GM12878 (cell line): ENCODE measurements around the gene COL15A1. TPM values are rescaled to one million over a fixed set of nuclear protein-coding genes. Genes with fewer than 3 reads are reported as not detected.

Experiments
- ATAC-seq: fragments of 200-7000 bp; cut with Tn5 transposase; 3 replicates; pipeline ENCODE4 v1.9.1; 2020; ENCODE audit warnings: mild to moderate bottlenecking, moderate library complexity
- BruUV-seq: library from RNA; stranded (reverse); fragments of 400-500 nt; replicated peaks from 2 replicates; lab custom pipeline; 2021; lab: Mats Ljungman, UMichigan
- CTCF ChIA-PET: fragments of 300-600 bp; sonication (Branson Sonifier 250); formaldehyde crosslinking; extraction: SDS; loops from one replicate; lab custom pipeline; 2021; ENCODE audit warnings: inconsistent platforms; lab: Yijun Ruan, JAX
- POLR2A ChIA-PET: fragments of 350-600 bp; formaldehyde crosslinking; extraction: SDS; loops from one replicate; lab custom pipeline; 2021; ENCODE audit warnings: inconsistent platforms; lab: Charles Lee
- RAD21 ChIA-PET: fragments of 300-600 bp; sonication (Branson Sonifier 250); formaldehyde crosslinking; loops from one replicate; lab custom pipeline; 2023; ENCODE audit warnings: antibody characterized with exemption; ENCODE audit not compliant: unreplicated experiment; lab: Charles Lee
- SMC1A ChIA-PET: fragments of 300-600 bp; sonication (Branson Sonifier 250); formaldehyde crosslinking; loops from one replicate; lab custom pipeline; 2023; ENCODE audit not compliant: unreplicated experiment, uncharacterized antibody; lab: Charles Lee
- DNase-seq: peaks from one replicate; pipeline ENCODE4 v3.0.0-alpha.2; 2011; ENCODE audit warnings: low read depth, low spot score
- FAIRE-seq: peaks from 3 replicates; lab custom pipeline; 2011; peaks lifted over from hg19 to GRCh38; lab: Jason Lieb, UNC
- H2AFZ ChIP-seq: 2 replicates; pipeline ENCODE4 v1.6.0; 2011; ENCODE audit warnings: low read depth, low read length, control low read depth; ENCODE audit not compliant: control insufficient read depth
- H3K27ac ChIP-seq: 2 replicates; pipeline ENCODE4 v1.5.1; 2011; ENCODE audit warnings: control low read depth; ENCODE audit not compliant: control insufficient read depth, insufficient read depth
- H3K27me3 ChIP-seq, 2 experiments: replicated peaks in 1 of 2; 2 replicates each; pipeline versions ENCODE4 v1.6.0 to v1.6.1; 2011; ENCODE audit warnings: low read length in 1 of 2; ENCODE audit not compliant: control insufficient read depth in 2 of 2, insufficient read depth in 2 of 2
- H3K36me3 ChIP-seq, 2 experiments: 2 replicates each; pipeline ENCODE4 v1.5.1; 2011; ENCODE audit warnings: low read length in 1 of 2; ENCODE audit not compliant: control insufficient read depth in 2 of 2, insufficient read depth in 2 of 2
- H3K4me1 ChIP-seq: 2 replicates; pipeline ENCODE4 v1.6.1; 2011; ENCODE audit warnings: mild to moderate bottlenecking, low read length, moderate library complexity, mixed read lengths; ENCODE audit not compliant: control insufficient read depth, insufficient read depth
- H3K4me2 ChIP-seq: 2 replicates; pipeline ENCODE4 v1.6.0; 2011; ENCODE audit warnings: control low read depth; ENCODE audit not compliant: control insufficient read depth, insufficient read depth
- H3K4me3 ChIP-seq: fragments of 200-600 bp; sonication (generic); 2 replicates; pipeline ENCODE4 v1.5.1; 2016
- H3K79me2 ChIP-seq: 2 replicates; pipeline ENCODE4 v1.6.0; 2011; ENCODE audit warnings: low read length; ENCODE audit not compliant: control insufficient read depth, insufficient read depth
- H3K9ac ChIP-seq: 2 replicates; pipeline ENCODE4 v1.8.0; 2011; ENCODE audit warnings: low read length, control low read depth, mixed read lengths; ENCODE audit not compliant: control insufficient read depth, insufficient read depth
- H3K9me3 ChIP-seq: replicated peaks from 3 replicates; pipeline ENCODE4 v1.5.1; 2011; ENCODE audit warnings: mild to moderate bottlenecking, low read length; ENCODE audit not compliant: control insufficient read depth, insufficient read depth
- H4K20me1 ChIP-seq: 2 replicates; pipeline ENCODE4 v1.6.0; 2011; ENCODE audit not compliant: control insufficient read depth, insufficient read depth
- CBX3 ChIP-seq: fragments of 200-600 bp; sonication (generic); IDR thresholded peaks from 2 replicates; pipeline ENCODE4 v1.6.1; 2016; ENCODE audit warnings: low read depth, borderline replicate concordance
- CBX5 ChIP-seq: sonication (generic); IDR thresholded peaks from 2 replicates; pipeline ENCODE4 v1.6.1; 2016; ENCODE audit warnings: low read depth, moderate library complexity, mild to moderate bottlenecking, inconsistent platforms
- IKZF1 ChIP-seq: fragments of 450-650 bp; conservative IDR thresholded peaks from 2 replicates; pipeline ENCODE4 v1.6.1; 2017; ENCODE audit warnings: antibody characterized with exemption, mild to moderate bottlenecking
- JUNB ChIP-seq: IDR thresholded peaks from 2 replicates; pipeline ENCODE4 v1.6.1; 2016; ENCODE audit warnings: antibody characterized with exemption, mild to moderate bottlenecking
- NR2C2 ChIP-seq: IDR thresholded peaks from 2 replicates; pipeline ENCODE4 v1.6.1; 2011; ENCODE audit warnings: borderline replicate concordance, low read depth; ENCODE audit not compliant: control insufficient read depth, insufficient read length
- NR2F1 ChIP-seq: fragments of 450-650 bp; conservative IDR thresholded peaks from 2 replicates; pipeline ENCODE4 v1.6.1; 2017; ENCODE audit warnings: mild to moderate bottlenecking
- RAD21 ChIP-seq: IDR thresholded peaks from 2 replicates; pipeline ENCODE4 v1.6.1; 2011; ENCODE audit warnings: mild to moderate bottlenecking, low read depth, low read length, moderate library complexity; ENCODE audit not compliant: insufficient read depth
- RFX5 ChIP-seq: IDR thresholded peaks from 2 replicates; pipeline ENCODE4 v1.6.1; 2011; ENCODE audit warnings: low read depth, low read length, improper control_type of control experiment
- TBL1XR1 ChIP-seq: IDR thresholded peaks from 2 replicates; pipeline ENCODE4 v1.6.1; 2012; ENCODE audit warnings: low read depth, low read length, improper control_type of control experiment
- USF1 ChIP-seq: IDR thresholded peaks from 2 replicates; pipeline ENCODE4 v1.6.1; 2011; ENCODE audit warnings: borderline replicate concordance, low read depth, mild to moderate bottlenecking, moderate library complexity, mixed read lengths, low read length; ENCODE audit not compliant: insufficient read depth; ENCODE audit errors: extremely low read length
- YBX1 ChIP-seq: fragments of 450-650 bp; IDR thresholded peaks from 2 replicates; pipeline ENCODE4 v1.6.1; 2016; ENCODE audit warnings: antibody characterized with exemption
- ZNF592 ChIP-seq: fragments of 450-650 bp; IDR thresholded peaks from 2 replicates; pipeline ENCODE4 v1.6.1; 2017; ENCODE audit warnings: mild to moderate bottlenecking, moderate library complexity
- WGBS: methylation state at CpG from one replicate; pipeline ENCODE4 v1.1.6; 2016; ENCODE audit warnings: low lambda C conversion rate; ENCODE audit not compliant: insufficient replicate concordance, insufficient coverage; ENCODE audit errors: missing lambda C conversion rate; 5-methylcytosine and 5-hydroxymethylcytosine counted together
- in situ Hi-C: fragments of 300-500 bp; cut with MboI; formaldehyde crosslinking; loops from 9 replicates; pipeline ENCODE4 v1.14.3; 2018; ENCODE audit warnings: mixed read lengths
- intact Hi-C: fragments of 100-400 bp; cut with micrococcal nuclease; formaldehyde crosslinking; loops from one replicate; pipeline ENCODE4 v1.14.2; 2022; ENCODE audit not compliant: unreplicated experiment
- polyA plus RNA-seq, 11 experiments: library from polyadenylated mRNA; depleted of rRNA in 4 of 11; unstranded in 6 of 11; stranded (reverse) in 5 of 11; fragments of >200 nt; fragmentation: Nextera tagmentation in 4 of 11; fragmentation: Illumina TruSeq in 1 of 11; extraction: Ambion mirVana in 4 of 11; extraction: Trizol in 1 of 11; gene quantifications; 1 replicate in 1 of 11; 2 replicates in 10 of 11; pipeline versions ENCODE4 v1.2.1 to v1.2.3, GENCODE V29; 2011 to 2016; ENCODE audit warnings: inconsistent platforms in 2 of 11, missing spikeins in 2 of 11, low read depth in 1 of 11
- total RNA-seq, 4 experiments: library from RNA; depleted of rRNA in 3 of 4; stranded (reverse); fragments of >200 nt in 3 of 4; fragmentation: Illumina TruSeq in 1 of 4; extraction: Trizol in 1 of 4; gene quantifications; 2 replicates each; pipeline versions ENCODE4 v1.2.1 to v1.2.3, GENCODE V29; 2013 to 2021

The COL15A1 gene
- total and polyA plus RNA-seq, 10 of the 15 experiments (the other 5 are each of a cell fraction or from before 2014, with no cell fraction given), result 0.01 to 0.28 (median 0.06) TPM; not detected in 2

GRCh38 chr9:98973576-98973975 is 29.9 kb downstream of the COL15A1 start:
- Histone ChIP-seq H3K79me2 (no peaks in the 10 kb centered on the region), H3K27ac (no peak overlapping the region), H3K9me3 (no peaks in the 10 kb centered on the region), H3K27me3 (peaks cover 7% of the 10 kb centered on the region in 2 experiments), H2AFZ (no peak overlapping the region), H3K36me3 (no peaks in the 10 kb centered on the region), H3K4me2 (no peak overlapping the region), H3K4me3 (no peak overlapping the region), H3K4me1 (no peaks in the 10 kb centered on the region; the same call in 1 of the 2 replicates), H3K9ac (no peak overlapping the region), H4K20me1 (peaks cover 5% of the 10 kb centered on the region; the same call in 1 of the 2 replicates)
- ATAC-seq (no peak), FAIRE-seq (no peak), DNase-seq (no peak)
- ChIA-PET SMC1A (no interaction called here), RAD21 (interaction anchor here (1.3 kb wide), 1 partner anchor 24 kb away, joined by 4 read pairs; no protein-coding TSS in a partner anchor), POLR2A (no interaction called here), CTCF (interaction anchor here (0.6 to 8.4 kb wide), 5 partner anchors 8 to 168 kb away, joined by 4 to 123 read pairs (median 5); no protein-coding TSS in a partner anchor)
- intact Hi-C loops (no loop called here), in situ Hi-C loops (no loop called here)
- BruUV-seq, result no TSS peak
- 23% methylated on average over 6 of the region's 6 CpGs for WGBS
- TF ChIP-seq CBX5 (no peak), CBX3 (no peak), ZNF592 (no peak), YBX1 (no peak), USF1 (no peak), RFX5 (no peak), JUNB (no peak), IKZF1 (no peak), TBL1XR1 (no peak), NR2F1 (no peak), NR2C2 (no peak), RAD21 (no peak)
